NCI-H146 (cell line): ENCODE data around the gene ZG16B.
A peak's percentile ranks its signal among the peaks of the same experiment; 100 is the strongest.

Experiments
- DNase-seq: peaks from one replicate; lab custom pipeline; 2025; lab: John Stamatoyannopoulos, UW

ZG16B gene

GRCh38 chr16:2806286-2806685 lies 23.8 kb upstream of the ZG16B start:
- no peak for DNase-seq

DNA sequence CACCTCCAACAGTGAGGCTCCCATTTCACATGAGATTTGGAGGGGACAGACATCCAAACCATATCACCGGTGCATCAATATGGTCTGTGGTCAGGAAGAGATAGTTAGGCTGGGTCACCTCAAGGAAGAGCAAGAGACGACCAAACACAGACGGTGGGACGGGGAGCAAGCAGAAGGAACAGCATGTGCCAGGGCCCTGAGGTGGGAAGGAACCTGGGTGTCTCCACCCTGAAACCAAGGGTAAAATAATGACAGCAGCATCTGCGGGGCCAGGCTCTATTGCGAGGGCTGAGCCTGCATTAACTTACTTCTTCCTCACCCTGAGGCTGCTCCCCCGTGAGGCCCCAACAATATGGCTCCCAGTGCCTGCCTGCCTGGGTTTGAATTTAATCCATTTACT lies 21.9 kb upstream of the ZG16B start:
- DNase-seq = no peak

DNA sequence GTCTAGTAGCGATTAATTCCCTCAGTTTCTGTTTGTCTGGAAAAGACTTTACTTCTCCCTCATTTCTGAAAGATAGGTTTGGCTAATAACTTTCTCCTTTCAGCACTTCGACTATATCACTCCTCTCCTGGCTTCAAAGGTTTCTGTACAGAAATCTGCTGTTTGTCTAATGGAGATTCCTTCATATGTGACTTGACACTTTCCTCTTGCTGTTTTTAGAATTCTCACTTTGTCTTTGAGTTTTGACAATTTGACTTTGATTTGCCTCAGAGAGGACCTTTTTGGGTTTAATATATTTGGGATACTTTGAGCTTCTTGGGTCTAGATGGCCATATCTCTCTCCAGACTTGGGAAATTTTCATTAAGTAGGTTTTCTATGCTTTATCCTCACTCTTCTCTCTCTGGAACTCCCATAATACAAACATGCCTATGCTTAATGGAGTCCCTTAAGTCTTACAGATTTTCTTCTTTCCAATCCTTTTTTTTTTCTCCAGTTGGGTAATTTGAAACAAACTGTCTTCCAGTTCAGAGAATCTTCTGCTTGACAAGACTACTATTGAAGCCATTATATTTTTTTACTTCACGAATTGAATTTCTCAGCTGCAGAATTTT lies 20.8 kb upstream of the ZG16B start:
- no peak for DNase-seq

- no peak for DNase-seq
Measured at GRCh38 chr16:2810651-2811050, 19.5 kb upstream of the ZG16B start.

DNA sequence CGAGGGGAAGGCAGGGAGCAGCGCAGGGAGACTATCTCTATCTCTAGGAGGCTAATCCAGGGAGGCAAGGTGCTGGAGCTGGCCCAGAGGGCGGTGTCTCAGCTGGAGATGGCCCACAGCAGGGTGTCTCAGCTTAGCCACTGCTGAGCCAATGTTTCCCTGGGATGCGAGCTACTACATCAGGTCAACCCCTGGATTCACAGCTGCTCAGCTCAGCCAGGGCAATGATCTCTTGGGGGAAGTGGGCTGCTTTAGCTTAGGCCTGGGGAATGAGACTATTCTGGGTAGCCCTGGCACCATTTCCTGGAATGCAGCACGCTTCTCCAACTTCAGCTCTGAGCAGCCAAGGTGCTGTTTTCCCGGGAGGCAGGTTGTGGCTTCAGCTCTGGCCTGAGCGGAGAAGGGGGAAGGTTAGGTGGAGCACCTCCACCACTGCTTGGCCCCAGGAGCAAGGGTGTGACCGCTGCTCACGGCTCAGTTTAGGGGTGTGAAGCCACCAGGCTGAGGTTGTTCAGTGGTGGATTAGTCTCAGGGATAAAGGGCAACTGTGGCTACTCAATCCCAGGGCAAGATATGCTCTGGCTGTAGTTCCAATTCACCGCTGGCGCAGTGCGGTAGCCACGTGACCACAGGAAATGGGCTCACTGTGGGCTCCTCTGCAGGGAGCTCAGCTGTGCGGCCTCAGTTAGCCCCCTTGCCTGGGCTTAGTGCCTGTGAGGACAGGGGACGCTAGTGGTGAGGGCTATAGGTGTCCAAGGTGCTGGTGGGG lies 18.2 kb upstream of the ZG16B start:
- peak; percentile 30 for DNase-seq

- no peak for DNase-seq
Measured at GRCh38 chr16:2813771-2814221, 16.3 kb upstream of the ZG16B start.

- no peak for DNase-seq
Measured at GRCh38 chr16:2814551-2815298, 15.4 kb upstream of the ZG16B start.

GRCh38 chr16:2815299-2815771 lies 14.8 kb upstream of the ZG16B start:
- no peak for DNase-seq

DNA sequence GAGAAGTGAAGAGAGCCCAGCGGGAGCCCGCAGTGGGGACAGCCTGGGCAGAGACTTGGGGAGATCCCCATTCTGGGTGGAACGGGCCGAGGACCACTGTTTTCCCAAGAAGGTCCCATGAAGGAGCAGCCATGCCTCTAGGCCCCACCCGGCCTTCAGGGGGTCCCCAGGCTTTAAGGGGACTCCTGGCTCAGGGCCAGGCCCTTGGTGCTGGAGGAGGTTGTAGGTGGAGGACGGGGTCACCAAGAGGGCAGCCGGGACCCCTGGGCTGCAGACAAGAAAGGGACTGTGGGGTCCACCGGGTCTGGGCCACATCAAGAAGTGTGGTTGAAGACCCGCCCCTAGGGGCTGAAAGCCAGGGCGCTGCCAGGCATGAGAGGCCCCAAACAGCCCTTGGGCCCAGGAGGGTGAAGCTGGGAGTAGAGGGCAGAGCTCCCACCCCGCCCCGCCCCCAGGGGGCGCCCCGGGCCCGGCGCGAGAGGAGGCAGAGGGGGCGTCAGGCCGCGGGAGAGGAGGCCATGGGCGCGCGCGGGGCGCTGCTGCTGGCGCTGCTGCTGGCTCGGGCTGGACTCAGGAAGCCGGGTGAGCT lies 13.3 kb upstream of the ZG16B start, which contains the start of gene PRSS21:
Gene PRSS21 (plus strand): TSS at position 487 of the 589 bp plus-strand sequence. CDS start 32 bp downstream, at position 519.
- DNase-seq = no peak

GRCh38 chr16:2817340-2818271 lies 12.5 kb upstream of the ZG16B start:
- DNase-seq = no peak

- no peak for DNase-seq
Measured at GRCh38 chr16:2818272-2818876, 11.7 kb upstream of the ZG16B start.

- no peak for DNase-seq
Measured at GRCh38 chr16:2819179-2819938, 10.7 kb upstream of the ZG16B start.

DNA sequence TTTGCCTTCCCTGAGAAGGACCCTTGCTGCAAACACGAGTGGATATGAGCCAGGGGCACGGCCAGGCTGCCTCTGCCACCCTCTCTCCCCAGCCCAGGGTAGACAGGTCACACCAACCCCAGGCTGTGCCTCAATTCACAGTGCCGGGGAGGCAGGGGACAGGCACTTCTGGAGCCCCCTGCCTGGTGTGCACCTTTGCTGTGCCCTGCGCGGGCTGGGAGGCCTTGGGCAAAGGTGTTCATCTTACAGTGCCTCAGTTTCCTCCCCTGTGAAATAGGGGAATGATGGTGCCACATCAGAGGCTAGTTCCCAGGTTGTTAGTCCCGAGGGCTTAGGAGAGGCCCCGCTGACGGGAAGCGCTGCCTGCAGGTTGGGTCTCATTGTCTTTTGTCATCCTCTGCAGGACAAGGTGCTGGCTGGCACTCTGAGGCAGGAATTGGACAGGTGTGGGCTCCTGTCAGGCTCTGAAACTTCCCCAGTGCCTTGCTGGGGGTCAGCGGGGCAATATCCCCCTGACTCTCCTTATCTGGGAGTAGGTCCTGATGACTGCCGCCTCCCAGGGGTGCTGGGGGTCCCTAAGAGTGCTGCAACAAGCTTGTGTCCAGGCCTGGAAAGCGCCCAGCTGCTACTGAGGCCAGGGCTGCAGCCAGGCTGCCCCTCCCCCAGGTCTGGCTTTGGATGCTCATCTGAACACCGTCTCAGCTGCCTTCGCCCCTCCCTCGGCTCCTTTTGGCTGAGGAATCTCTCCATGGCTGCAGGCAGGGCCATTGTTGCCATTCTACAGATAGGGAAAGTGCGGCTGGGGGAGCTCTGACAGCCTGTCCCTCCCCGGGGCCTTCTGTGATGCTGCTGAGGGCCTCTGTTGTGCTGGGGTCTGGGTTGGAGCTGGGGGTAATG lies 9.9 kb upstream of the ZG16B start:
- no peak for DNase-seq

- DNase-seq = no peak
Measured at GRCh38 chr16:2820836-2821486, 9.1 kb upstream of the ZG16B start.

GRCh38 chr16:2821487-2822157 lies 8.5 kb upstream of the ZG16B start:
- no peak for DNase-seq

DNA sequence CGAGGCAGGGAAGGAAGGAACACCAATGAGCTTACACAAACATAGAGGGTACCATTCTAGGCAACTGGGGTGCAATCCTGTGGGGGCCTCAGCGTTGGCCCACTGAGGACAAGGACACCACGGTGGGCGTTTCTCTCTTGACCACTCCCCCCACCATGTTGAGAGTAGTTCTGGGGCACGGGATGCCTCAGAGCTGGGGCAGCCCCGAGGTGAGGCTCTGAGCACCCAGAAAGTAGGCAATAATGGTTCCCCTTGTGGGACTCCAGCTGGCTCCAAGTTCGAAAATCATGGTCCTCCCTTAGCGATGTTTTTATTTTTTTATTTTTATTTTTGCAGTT lies 8.0 kb upstream of the ZG16B start:
- DNase-seq = no peak

- DNase-seq = no peak
Measured at GRCh38 chr16:2822496-2822895, 7.6 kb upstream of the ZG16B start.

DNA sequence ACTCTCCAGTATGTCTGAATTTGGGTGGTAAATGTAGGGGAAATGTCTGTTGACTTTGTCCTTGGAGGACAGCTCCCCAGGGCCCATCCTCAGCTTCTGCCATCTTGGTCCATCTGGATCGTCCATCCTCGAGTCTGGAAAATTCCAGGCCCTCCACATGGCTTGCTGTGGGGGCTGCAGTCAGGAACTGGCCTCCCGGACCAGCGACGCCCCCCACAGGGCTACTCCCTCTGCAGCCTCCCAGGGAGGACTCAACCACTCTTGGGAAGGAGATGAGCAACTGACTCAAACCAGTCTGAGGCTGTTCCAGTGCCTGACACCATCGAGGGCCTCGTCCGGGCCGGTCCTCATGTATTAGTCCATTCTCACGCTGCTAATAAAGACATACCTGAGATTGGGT lies 5.5 kb upstream of the ZG16B start:
- DNase-seq = no peak
